HG02642 (cell line): ENCODE data around the gene BMPER.
A peak's percentile ranks its signal among the peaks of the same experiment; 100 is the strongest.

Experiments
- ATAC-seq: cut with Tn5 transposase; IDR thresholded peaks from one replicate; pipeline ENCODE4 v1.9.1; 2021; ENCODE audit warnings: mild to moderate bottlenecking; ENCODE audit not compliant: unreplicated experiment, poor library complexity

Gene BMPER

GRCh38 chr7:33919449-33919848 is 14.1 kb downstream of the BMPER start:
- ATAC-seq = no peak

- ATAC-seq = no peak
Measured at GRCh38 chr7:33921216-33921938, 16.0 kb downstream of the BMPER start.

- ATAC-seq = no peak
Measured at GRCh38 chr7:33922820-33923219, 17.5 kb downstream of the BMPER start.

- no peak for ATAC-seq
Measured at GRCh38 chr7:33923440-33924229, 18.3 kb downstream of the BMPER start.

- no peak for ATAC-seq
Measured at GRCh38 chr7:33926535-33926934, 21.2 kb downstream of the BMPER start.

- ATAC-seq = no peak
Measured at GRCh38 chr7:33928986-33929385, 23.6 kb downstream of the BMPER start.

- ATAC-seq = no peak
Measured at GRCh38 chr7:33932221-33932620, 26.9 kb downstream of the BMPER start.

GRCh38 chr7:33932832-33933468 is 27.6 kb downstream of the BMPER start:
- ATAC-seq = peak; percentile 90

GRCh38 chr7:33933611-33934281 is 28.4 kb downstream of the BMPER start:
- ATAC-seq = no peak

GRCh38 chr7:33934391-33934790 is 29.1 kb downstream of the BMPER start:
- ATAC-seq = no peak

- ATAC-seq = no peak
Measured at GRCh38 chr7:33936503-33936902, 31.2 kb downstream of the BMPER start.

- ATAC-seq = no peak
Measured at GRCh38 chr7:33937871-33938270, 32.5 kb downstream of the BMPER start.

- ATAC-seq = no peak
Measured at GRCh38 chr7:33939121-33939520, 33.8 kb downstream of the BMPER start.

GRCh38 chr7:33940503-33940902 is 35.2 kb downstream of the BMPER start:
- ATAC-seq = no peak

- no peak for ATAC-seq
Measured at GRCh38 chr7:33941418-33941817, 36.1 kb downstream of the BMPER start.

- no peak for ATAC-seq
Measured at GRCh38 chr7:33946094-33946699, 40.9 kb downstream of the BMPER start.

GRCh38 chr7:33950047-33950714 is 44.8 kb downstream of the BMPER start:
- no peak for ATAC-seq

GRCh38 chr7:33952824-33953223 is 47.5 kb downstream of the BMPER start:
- no peak for ATAC-seq

GRCh38 chr7:33958104-33958503 is 52.8 kb downstream of the BMPER start:
- ATAC-seq = no peak

- no peak for ATAC-seq
Measured at GRCh38 chr7:33959676-33960075, 54.3 kb downstream of the BMPER start.
